ENCODE measurements around the gene C2orf72. TPM values are rescaled to one million over a fixed set of nuclear protein-coding genes. Genes with fewer than 3 reads are reported as not detected.

C2orf72 gene
- total and polyA plus RNA-seq, 4 donors, result 0.28 to 1.3 (median 0.56) TPM

- DNase-seq, result no peak
- peaks cover 0 to 34% (median 21%) of the 10 kb centered on the region in 3 donors for H3K27me3 ChIP-seq (ENCODE audit: control insufficient read depth in 3 of 3, insufficient read depth in 3 of 3, low read length in 2 of 3)
Measured at GRCh38 chr2:231034291-231034882, 2.9 kb upstream of the C2orf72 start.

GRCh38 chr2:231036131-231036530, 1.2 kb upstream of the C2orf72 start:
- no peak overlapping the region for H3K9ac ChIP-seq (ENCODE audit: insufficient read depth in 1 of 2, low read length in 2 of 2)
- no peaks in the 10 kb centered on the region for H3K36me3 ChIP-seq (ENCODE audit: control insufficient read depth in 4 of 4, insufficient read depth in 4 of 4, low read length in 4 of 4)
- H3K4me3 ChIP-seq, result no peak overlapping the region
- no peak for ATAC-seq (ENCODE audit: insufficient read depth, low FRiP score)
- no peak overlapping the region for H3K27ac ChIP-seq (ENCODE audit: low read depth in 1 of 2, low read length in 1 of 2)
- 70 to 80% methylated on average over 4 of the region's 4 CpGs for WGBS, 2 donors
- peaks cover 0 to 9% (median 0%) of the 10 kb centered on the region in 4 donors for H3K9me3 ChIP-seq (ENCODE audit: control insufficient read depth in 4 of 4, insufficient read depth in 3 of 4, low read length in 3 of 4)
- peaks cover 0 to 10% (median 0%) of the 10 kb centered on the region in 5 donors for H3K4me1 ChIP-seq (ENCODE audit: control insufficient read depth in 5 of 5, insufficient read depth in 5 of 5, low read length in 5 of 5)
- DNase-seq, result no peak
- TF ChIP-seq CTCF (IDR thresholded peaks at IDR 0.05; ENCODE audit: control extremely low read depth, extremely low read depth), result no peak
- H3K27me3 ChIP-seq (ENCODE audit: control insufficient read depth in 3 of 3, insufficient read depth in 3 of 3, low read length in 2 of 3), result peaks cover 0 to 50% (median 26%) of the 10 kb centered on the region in 3 donors

More at GRCh38 chr2:231034291-231034882, 2.9 kb upstream of the C2orf72 start:
- ATAC-seq (ENCODE audit: insufficient read depth, low FRiP score), result no peak
- Histone ChIP-seq H3K4me1 (ENCODE audit: control insufficient read depth in 5 of 5, insufficient read depth in 5 of 5, low read length in 5 of 5) (peaks cover 0 to 10% (median 0%) of the 10 kb centered on the region in 5 donors), H3K27ac (ENCODE audit: low read depth in 1 of 2, low read length in 1 of 2) (no peak overlapping the region), H3K9me3 (ENCODE audit: control insufficient read depth in 4 of 4, insufficient read depth in 3 of 4, low read length in 3 of 4) (peaks cover 0 to 9% (median 0%) of the 10 kb centered on the region in 4 donors), H3K4me3 (no peak overlapping the region), H3K36me3 (ENCODE audit: control insufficient read depth in 4 of 4, insufficient read depth in 4 of 4, low read length in 4 of 4) (no peaks in the 10 kb centered on the region), H3K9ac (ENCODE audit: insufficient read depth in 1 of 2, low read length in 2 of 2) (no peak overlapping the region)
- no peak for TF ChIP-seq CTCF (IDR thresholded peaks at IDR 0.05; ENCODE audit: control extremely low read depth, extremely low read depth)
- 17 to 26% methylated on average over 4 of the region's 4 CpGs for WGBS, 2 donors

- peaks cover 0 to 56% (median 26%) of the 10 kb centered on the region in 3 donors for H3K27me3 ChIP-seq (ENCODE audit: control insufficient read depth in 3 of 3, insufficient read depth in 3 of 3, low read length in 2 of 3)
- ATAC-seq (ENCODE audit: insufficient read depth, low FRiP score) (no peak), DNase-seq (no peak)
- no peak overlapping the region for H3K27ac ChIP-seq (ENCODE audit: low read depth in 1 of 2, low read length in 1 of 2)
- no peaks in the 10 kb centered on the region for H3K36me3 ChIP-seq (ENCODE audit: control insufficient read depth in 4 of 4, insufficient read depth in 4 of 4, low read length in 4 of 4)
- no peak overlapping the region for H3K9ac ChIP-seq (ENCODE audit: insufficient read depth in 1 of 2, low read length in 2 of 2)
- TF ChIP-seq CTCF (IDR thresholded peaks at IDR 0.05; ENCODE audit: control extremely low read depth, extremely low read depth), result no peak
- H3K4me3 ChIP-seq, result no peak overlapping the region
- 61 to 73% methylated on average over 12 of the region's 12 CpGs for WGBS, 2 donors
- H3K9me3 ChIP-seq (ENCODE audit: control insufficient read depth in 4 of 4, insufficient read depth in 3 of 4, low read length in 3 of 4), result peaks cover 0 to 7% (median 0%) of the 10 kb centered on the region in 4 donors
- H3K4me1 ChIP-seq (ENCODE audit: control insufficient read depth in 5 of 5, insufficient read depth in 5 of 5, low read length in 5 of 5), result peaks cover 0 to 10% (median 0%) of the 10 kb centered on the region in 5 donors
Measured at GRCh38 chr2:231036578-231037106, 681 bp upstream of the C2orf72 start.

Measured in lung (tissue), 12 donors.